GM23248 (cell line): ENCODE measurements around the gene CPVL.

Experiments
- EZH2 ChIP-seq: fragments of 200-600 bp; sonication (generic); IDR thresholded peaks from 2 replicates; pipeline ENCODE4 v1.6.1; 2018; ENCODE audit warnings: antibody characterized with exemption, mild to moderate bottlenecking; ENCODE audit not compliant: insufficient read depth, poor library complexity, severe bottlenecking
- EZH2phosphoT487 ChIP-seq: fragments of 200-600 bp; sonication (generic); IDR thresholded peaks from 2 replicates; pipeline ENCODE4 v1.6.1; 2018; ENCODE audit warnings: antibody characterized with exemption, moderate library complexity, mild to moderate bottlenecking, low read depth; ENCODE audit not compliant: insufficient read depth

DNA sequence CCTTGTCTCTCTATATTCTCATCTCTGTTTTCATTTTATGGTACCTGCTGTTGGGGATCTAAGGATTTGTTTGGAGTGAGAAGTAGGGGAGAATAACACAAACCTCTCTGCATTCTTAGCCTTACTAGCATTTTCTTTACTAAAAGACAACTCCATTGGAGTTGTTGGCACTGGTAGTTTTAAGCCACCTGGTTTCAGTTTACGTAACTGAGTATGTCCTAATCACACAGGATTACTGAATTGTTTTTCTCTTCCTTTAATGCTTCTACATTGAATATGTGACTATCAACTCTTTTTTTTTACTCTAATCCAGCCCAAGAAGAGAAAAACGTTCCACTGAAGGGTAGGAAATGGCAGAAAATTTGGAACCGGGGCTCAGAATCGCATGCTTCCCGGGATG, 158.2 kb downstream of the CPVL start:
- TF ChIP-seq EZH2 (no peak), EZH2phosphoT487 (no peak)
